HEK293 (cell line): ENCODE data around the gene STAP2.

Experiments used
- CTCF ChIA-PET: fragments of 350-600 bp; formaldehyde crosslinking; extraction: SDS; loops from one replicate; lab custom pipeline; 2021; ENCODE audit warnings: antibody characterized with exemption; lab: Yijun Ruan, JAX
- POLR2A ChIA-PET: fragments of 300-600 bp; formaldehyde crosslinking; extraction: SDS; loops from one replicate; lab custom pipeline; 2020; ENCODE audit warnings: antibody characterized with exemption, inconsistent platforms; lab: Yijun Ruan, JAX
- H3K27ac ChIP-seq: fragments of 200-500 bp; sonication (Bioruptor generic); 2 replicates; pipeline ENCODE4 v1.5.1; 2014; ENCODE audit warnings: low read depth, low read length, control low read depth, inconsistent platforms; ENCODE audit errors: extremely low read depth
- H3K36me3 ChIP-seq, 2 experiments: fragments of 200-500 bp in 1 of 2; sonication (Bioruptor generic) in 1 of 2; 1 replicate in 1 of 2; 2 replicates in 1 of 2; pipeline ENCODE4 v1.5.1; 2014 to 2017; ENCODE audit warnings: inconsistent platforms in 2 of 2, low read length in 2 of 2; ENCODE audit not compliant: control insufficient read depth in 2 of 2, insufficient read depth in 1 of 2
- H3K4me1 ChIP-seq: fragments of 200-500 bp; sonication (Bioruptor generic); 2 replicates; pipeline ENCODE4 v1.5.1; 2014; ENCODE audit warnings: mild to moderate bottlenecking, low read length, inconsistent platforms; ENCODE audit not compliant: control insufficient read depth, insufficient read depth
- H3K4me3 ChIP-seq: 2 replicates; pipeline ENCODE4 v1.5.1; 2011; ENCODE audit warnings: low read depth, mild to moderate bottlenecking, control low read depth, low read length, moderate library complexity
- H3K9me3 ChIP-seq: fragments of 200-500 bp; sonication (Bioruptor generic); 2 replicates; pipeline ENCODE4 v1.5.1; 2014; ENCODE audit warnings: low read depth, low read length, inconsistent platforms; ENCODE audit not compliant: control insufficient read depth, insufficient read depth
- EGR2 ChIP-seq: fragments of 450-650 bp; formaldehyde crosslinking; IDR thresholded peaks from 2 replicates; pipeline ENCODE4 v1.5.1; 2016; ENCODE audit warnings: low read depth, missing biosample characterization, missing genetic modification characterization
- GLI4 ChIP-seq: fragments of 450-650 bp; formaldehyde crosslinking; IDR thresholded peaks from 2 replicates; pipeline ENCODE4 v1.5.1; 2016; ENCODE audit warnings: missing biosample characterization, missing genetic modification characterization
- SP2 ChIP-seq: fragments of 450-650 bp; formaldehyde crosslinking; IDR thresholded peaks from 2 replicates; pipeline ENCODE4 v1.5.1; 2016; ENCODE audit warnings: missing biosample characterization, missing genetic modification characterization
- ZBTB8A ChIP-seq: fragments of 450-650 bp; formaldehyde crosslinking; IDR thresholded peaks from 2 replicates; pipeline ENCODE4 v1.5.1; 2016; ENCODE audit warnings: missing biosample characterization, missing genetic modification characterization
- ZFHX2 ChIP-seq: fragments of 450-650 bp; formaldehyde crosslinking; conservative IDR thresholded peaks from 2 replicates; pipeline ENCODE4 v1.5.1; 2016; ENCODE audit warnings: missing biosample characterization, missing genetic modification characterization
- ZIC2 ChIP-seq: fragments of 450-650 bp; formaldehyde crosslinking; IDR thresholded peaks from 2 replicates; pipeline ENCODE4 v1.5.1; 2016; ENCODE audit warnings: missing biosample characterization, missing genetic modification characterization
- ZNF133 ChIP-seq: fragments of 450-650 bp; formaldehyde crosslinking; IDR thresholded peaks from 2 replicates; pipeline ENCODE4 v1.5.1; 2016; ENCODE audit warnings: missing biosample characterization, missing genetic modification characterization
- ZNF350 ChIP-seq: fragments of 450-650 bp; formaldehyde crosslinking; IDR thresholded peaks from 2 replicates; pipeline ENCODE4 v1.5.0; 2017; ENCODE audit warnings: missing biosample characterization, mild to moderate bottlenecking, missing genetic modification characterization
- ZNF549 ChIP-seq: fragments of 450-650 bp; IDR thresholded peaks from 2 replicates; pipeline ENCODE4 v1.5.1; 2018; ENCODE audit warnings: missing biosample characterization, missing genetic modification characterization, mild to moderate bottlenecking, inconsistent platforms, moderate library complexity
- ZNF560 ChIP-seq: fragments of 450-650 bp; formaldehyde crosslinking; IDR thresholded peaks from 2 replicates; pipeline ENCODE4 v1.5.1; 2017; ENCODE audit warnings: missing biosample characterization, missing genetic modification characterization, borderline replicate concordance
- ZSCAN16 ChIP-seq: fragments of 450-650 bp; formaldehyde crosslinking; IDR thresholded peaks from 2 replicates; pipeline ENCODE4 v1.5.1; 2016; ENCODE audit warnings: missing biosample characterization, missing genetic modification characterization
- TF ChIP-seq, protein P1 (sequence below): fragments of 450-650 bp; formaldehyde crosslinking; IDR thresholded peaks from 2 replicates; pipeline ENCODE4 v1.5.1; 2017; ENCODE audit warnings: missing biosample characterization, missing genetic modification characterization
- TF ChIP-seq, protein P2 (sequence below): IDR thresholded peaks from 2 replicates; pipeline ENCODE4 v1.6.1; 2011; ENCODE audit warnings: mild to moderate bottlenecking, low read depth, low read length, borderline replicate concordance
- TF ChIP-seq, protein P3 (sequence below): fragments of 450-650 bp; IDR thresholded peaks from 2 replicates; pipeline ENCODE4 v1.5.1; 2018; ENCODE audit warnings: missing biosample characterization, mild to moderate bottlenecking, missing genetic modification characterization
- TF ChIP-seq, protein P4 (sequence below): fragments of 450-650 bp; formaldehyde crosslinking; IDR thresholded peaks from 2 replicates; pipeline ENCODE4 v1.5.1; 2016; ENCODE audit warnings: missing biosample characterization, missing genetic modification characterization

STAP2 gene, protein sequence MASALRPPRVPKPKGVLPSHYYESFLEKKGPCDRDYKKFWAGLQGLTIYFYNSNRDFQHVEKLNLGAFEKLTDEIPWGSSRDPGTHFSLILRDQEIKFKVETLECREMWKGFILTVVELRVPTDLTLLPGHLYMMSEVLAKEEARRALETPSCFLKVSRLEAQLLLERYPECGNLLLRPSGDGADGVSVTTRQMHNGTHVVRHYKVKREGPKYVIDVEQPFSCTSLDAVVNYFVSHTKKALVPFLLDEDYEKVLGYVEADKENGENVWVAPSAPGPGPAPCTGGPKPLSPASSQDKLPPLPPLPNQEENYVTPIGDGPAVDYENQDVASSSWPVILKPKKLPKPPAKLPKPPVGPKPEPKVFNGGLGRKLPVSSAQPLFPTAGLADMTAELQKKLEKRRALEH

DNA sequence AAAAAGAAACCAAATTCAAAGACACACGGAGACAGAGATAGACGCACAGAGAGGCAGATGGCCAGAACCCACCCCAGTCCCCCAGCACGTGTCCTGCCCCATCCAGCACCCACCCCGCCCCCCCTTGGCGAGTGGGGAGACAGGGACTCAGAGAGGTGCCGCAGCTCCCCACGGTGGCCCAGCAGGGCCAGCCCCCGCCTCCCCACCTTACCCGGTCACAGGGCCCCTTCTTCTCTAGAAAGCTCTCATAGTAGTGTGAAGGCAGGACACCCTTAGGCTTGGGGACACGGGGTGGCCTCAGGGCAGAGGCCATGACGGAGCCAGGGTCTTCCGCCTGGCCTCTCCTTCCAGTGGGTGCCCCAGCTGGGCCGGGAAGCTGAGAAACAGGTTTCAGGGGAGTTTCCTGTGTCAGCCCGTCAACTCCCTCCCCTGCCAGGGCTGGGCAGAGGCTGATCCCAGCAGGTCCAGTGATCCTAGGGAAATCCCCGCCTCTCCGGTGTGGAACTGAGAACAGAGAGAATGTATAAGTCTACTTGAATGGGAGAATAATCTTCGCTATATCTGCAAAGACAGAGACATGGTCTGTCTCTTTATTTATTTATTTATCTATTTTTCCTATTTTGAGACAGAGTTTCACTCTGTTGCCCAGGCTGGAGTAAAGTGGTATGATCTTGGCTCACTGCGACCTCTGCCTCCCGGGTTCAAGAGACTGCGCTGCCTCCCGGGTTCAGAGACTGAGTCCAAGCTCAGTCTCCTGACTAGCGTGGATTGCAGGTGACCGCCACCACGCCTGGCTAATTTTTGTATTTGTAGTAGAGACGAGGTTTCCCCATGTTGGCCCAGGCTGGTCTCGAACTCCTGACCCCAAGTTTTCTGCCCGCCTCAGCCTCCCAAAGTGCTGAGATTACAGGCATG lies at the start of gene STAP2:
TSS of gene STAP2 (minus strand) at position 387 of the 915 bp plus-strand sequence. CDS start at position 313, 74 bp downstream.
- H3K4me1 ChIP-seq = peaks cover 3% of the 10 kb centered on the region; the same call in 1 of the 2 replicates
- POLR2A ChIA-PET = no interaction called here
- no peaks in the 10 kb centered on the region for H3K9me3 ChIP-seq
- TF ChIP-seq SP2 (tag by site-specific recombination) (peak; percentile 53), ZNF350 (tag by site-specific recombination) (no peak)
- CTCF ChIA-PET = interaction anchor here (0.7 to 1.5 kb wide), 3 partner anchors 8 to 71 kb away, joined by 3 to 5 read pairs (median 3); no protein-coding TSS in a partner anchor
- H3K36me3 ChIP-seq = no peaks in the 10 kb centered on the region
- H3K27ac ChIP-seq = no peak within 1 kb of the TSS
- H3K4me3 ChIP-seq = no peak within 1 kb of the TSS

DNA sequence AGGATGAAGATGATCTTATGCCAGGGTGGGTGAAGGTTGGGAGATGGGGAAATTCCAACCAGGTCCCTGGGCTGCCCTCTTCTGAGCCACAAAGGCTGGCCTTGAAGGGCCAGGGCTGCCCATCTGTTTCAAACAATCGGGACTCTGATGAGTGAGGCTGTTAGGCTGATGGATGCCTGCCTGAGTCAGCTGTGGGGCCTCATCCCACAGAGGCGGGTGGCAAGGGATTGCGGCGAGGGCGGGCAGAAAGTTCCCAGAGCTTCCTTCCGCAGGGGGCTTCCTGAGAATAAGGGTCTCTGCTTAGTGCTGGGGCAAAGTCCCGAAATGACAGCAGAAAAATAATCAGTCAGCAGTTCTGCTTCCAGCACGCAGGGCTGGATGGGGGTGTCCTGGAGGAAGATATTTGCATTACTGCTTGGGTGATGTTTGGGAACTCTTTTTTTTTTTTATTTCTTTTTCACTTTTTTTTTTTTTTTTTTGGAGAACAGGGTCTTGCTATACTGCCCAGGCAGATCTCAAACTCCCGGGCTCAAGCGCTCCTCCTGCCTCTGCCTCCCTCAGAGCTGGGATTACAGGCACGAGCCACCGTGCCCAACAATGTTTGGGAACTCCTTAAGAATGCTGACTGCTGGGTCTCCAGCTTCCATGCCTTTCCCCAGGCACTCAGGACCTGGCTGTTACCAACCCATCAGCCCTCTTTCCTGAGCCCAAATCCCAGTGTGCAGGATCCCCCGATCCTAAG lies 47.6 kb upstream of the STAP2 start:
- POLR2A ChIA-PET = interaction anchor here (0.7 to 1.5 kb wide), 3 partner anchors 11 to 56 kb away, joined by 3 to 9 read pairs (median 6); no protein-coding TSS in a partner anchor
- H3K27ac ChIP-seq = no peak overlapping the region
- peak; percentile 53; the same call in 1 of the 2 replicates for TF ChIP-seq ZBTB8A (tag by site-specific recombination)
- TF ChIP-seq ZNF549 (tag by site-specific recombination) = no peak
- TF ChIP-seq, all 188 proteins: peak for 1
- Histone ChIP-seq H3K4me1 (peaks cover 11% of the 10 kb centered on the region), H3K36me3 (peaks cover 0 to 29% of the 10 kb centered on the region in 2 experiments; a peak in 2 of 3 replicates), H3K9me3 (no peaks in the 10 kb centered on the region), H3K4me3 (no peak overlapping the region)
- CTCF ChIA-PET = interaction anchor here (0.6 to 1.0 kb wide), 3 partner anchors 9 to 42 kb away, joined by 4 to 7 read pairs (median 5); no protein-coding TSS in a partner anchor

DNA sequence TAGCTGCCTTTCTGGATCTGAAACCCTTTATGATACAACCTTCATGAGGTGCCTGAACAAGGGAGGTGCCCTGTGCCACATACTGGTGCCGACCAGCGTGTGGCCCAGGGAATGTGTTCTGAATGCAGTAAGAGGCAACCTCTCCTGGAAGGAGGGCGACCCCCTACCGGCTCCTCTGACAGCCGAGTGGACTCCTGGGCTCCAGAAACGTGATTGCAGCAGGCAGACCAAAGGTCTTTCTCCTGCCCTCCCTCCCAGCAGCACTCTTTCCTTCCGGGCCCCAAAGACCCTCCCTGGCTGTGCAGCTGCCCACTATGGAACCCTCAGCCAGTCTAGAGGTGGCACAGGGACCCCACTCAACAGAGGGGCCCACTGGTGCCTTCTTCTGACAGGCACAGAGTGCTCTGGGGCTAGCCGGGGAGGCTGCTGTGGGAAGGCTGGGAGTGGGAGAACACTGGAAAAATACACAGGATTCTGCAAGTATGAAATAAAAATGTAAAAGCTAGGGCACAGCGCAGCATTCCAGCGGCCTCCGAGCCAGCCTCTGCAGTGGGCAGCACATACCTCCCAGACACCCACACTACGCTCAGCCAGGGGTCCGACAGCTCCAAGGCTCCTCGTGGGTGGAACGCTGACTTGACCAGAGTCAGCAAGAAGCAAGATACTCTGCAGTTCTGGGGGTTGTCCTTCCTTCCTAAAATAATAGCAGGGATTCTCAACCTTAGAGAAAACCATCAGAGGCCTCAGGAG lies 46.8 kb upstream of the STAP2 start:
- peaks cover 0 to 29% of the 10 kb centered on the region in 2 experiments; a peak in 2 of 3 replicates for H3K36me3 ChIP-seq
- no peaks in the 10 kb centered on the region for H3K9me3 ChIP-seq
- no peak overlapping the region for H3K27ac ChIP-seq
- peaks cover 4% of the 10 kb centered on the region for H3K4me1 ChIP-seq
- no peak overlapping the region for H3K4me3 ChIP-seq
- ChIA-PET CTCF (interaction anchor here (0.6 to 1.0 kb wide), 5 partner anchors 8 to 266 kb away, joined by 3 to 7 read pairs (median 4); partner anchors contain the start of gene SH3GL1), POLR2A (interaction anchor here (0.7 to 1.5 kb wide), 2 partner anchors 10 to 31 kb away, joined by 3 to 6 read pairs; no protein-coding TSS in a partner anchor)
- peak; percentile 89 for TF ChIP-seq ZIC2 (tag by site-specific recombination)
- peak; percentile 74 for TF ChIP-seq ZFHX2
- TF ChIP-seq, protein P1, sequence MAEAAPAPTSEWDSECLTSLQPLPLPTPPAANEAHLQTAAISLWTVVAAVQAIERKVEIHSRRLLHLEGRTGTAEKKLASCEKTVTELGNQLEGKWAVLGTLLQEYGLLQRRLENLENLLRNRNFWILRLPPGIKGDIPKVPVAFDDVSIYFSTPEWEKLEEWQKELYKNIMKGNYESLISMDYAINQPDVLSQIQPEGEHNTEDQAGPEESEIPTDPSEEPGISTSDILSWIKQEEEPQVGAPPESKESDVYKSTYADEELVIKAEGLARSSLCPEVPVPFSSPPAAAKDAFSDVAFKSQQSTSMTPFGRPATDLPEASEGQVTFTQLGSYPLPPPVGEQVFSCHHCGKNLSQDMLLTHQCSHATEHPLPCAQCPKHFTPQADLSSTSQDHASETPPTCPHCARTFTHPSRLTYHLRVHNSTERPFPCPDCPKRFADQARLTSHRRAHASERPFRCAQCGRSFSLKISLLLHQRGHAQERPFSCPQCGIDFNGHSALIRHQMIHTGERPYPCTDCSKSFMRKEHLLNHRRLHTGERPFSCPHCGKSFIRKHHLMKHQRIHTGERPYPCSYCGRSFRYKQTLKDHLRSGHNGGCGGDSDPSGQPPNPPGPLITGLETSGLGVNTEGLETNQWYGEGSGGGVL (tag by site-specific recombination) = no peak
- TF ChIP-seq GLI4 (tag by site-specific recombination) = no peak
- TF ChIP-seq, protein P2, sequence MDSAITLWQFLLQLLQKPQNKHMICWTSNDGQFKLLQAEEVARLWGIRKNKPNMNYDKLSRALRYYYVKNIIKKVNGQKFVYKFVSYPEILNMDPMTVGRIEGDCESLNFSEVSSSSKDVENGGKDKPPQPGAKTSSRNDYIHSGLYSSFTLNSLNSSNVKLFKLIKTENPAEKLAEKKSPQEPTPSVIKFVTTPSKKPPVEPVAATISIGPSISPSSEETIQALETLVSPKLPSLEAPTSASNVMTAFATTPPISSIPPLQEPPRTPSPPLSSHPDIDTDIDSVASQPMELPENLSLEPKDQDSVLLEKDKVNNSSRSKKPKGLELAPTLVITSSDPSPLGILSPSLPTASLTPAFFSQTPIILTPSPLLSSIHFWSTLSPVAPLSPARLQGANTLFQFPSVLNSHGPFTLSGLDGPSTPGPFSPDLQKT = no peak
- TF ChIP-seq, protein P3, sequence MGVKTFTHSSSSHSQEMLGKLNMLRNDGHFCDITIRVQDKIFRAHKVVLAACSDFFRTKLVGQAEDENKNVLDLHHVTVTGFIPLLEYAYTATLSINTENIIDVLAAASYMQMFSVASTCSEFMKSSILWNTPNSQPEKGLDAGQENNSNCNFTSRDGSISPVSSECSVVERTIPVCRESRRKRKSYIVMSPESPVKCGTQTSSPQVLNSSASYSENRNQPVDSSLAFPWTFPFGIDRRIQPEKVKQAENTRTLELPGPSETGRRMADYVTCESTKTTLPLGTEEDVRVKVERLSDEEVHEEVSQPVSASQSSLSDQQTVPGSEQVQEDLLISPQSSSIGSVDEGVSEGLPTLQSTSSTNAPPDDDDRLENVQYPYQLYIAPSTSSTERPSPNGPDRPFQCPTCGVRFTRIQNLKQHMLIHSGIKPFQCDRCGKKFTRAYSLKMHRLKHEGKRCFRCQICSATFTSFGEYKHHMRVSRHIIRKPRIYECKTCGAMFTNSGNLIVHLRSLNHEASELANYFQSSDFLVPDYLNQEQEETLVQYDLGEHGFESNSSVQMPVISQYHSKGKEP (tag by site-specific recombination) = no peak
- TF ChIP-seq ZNF133 (tag by site-specific recombination) = no peak
- no peak for TF ChIP-seq ZNF560 (tag by site-specific recombination)
- peak; percentile 88 for TF ChIP-seq EGR2 (tag by site-specific recombination)
- TF ChIP-seq ZSCAN16 = no peak
- TF ChIP-seq, protein P4, sequence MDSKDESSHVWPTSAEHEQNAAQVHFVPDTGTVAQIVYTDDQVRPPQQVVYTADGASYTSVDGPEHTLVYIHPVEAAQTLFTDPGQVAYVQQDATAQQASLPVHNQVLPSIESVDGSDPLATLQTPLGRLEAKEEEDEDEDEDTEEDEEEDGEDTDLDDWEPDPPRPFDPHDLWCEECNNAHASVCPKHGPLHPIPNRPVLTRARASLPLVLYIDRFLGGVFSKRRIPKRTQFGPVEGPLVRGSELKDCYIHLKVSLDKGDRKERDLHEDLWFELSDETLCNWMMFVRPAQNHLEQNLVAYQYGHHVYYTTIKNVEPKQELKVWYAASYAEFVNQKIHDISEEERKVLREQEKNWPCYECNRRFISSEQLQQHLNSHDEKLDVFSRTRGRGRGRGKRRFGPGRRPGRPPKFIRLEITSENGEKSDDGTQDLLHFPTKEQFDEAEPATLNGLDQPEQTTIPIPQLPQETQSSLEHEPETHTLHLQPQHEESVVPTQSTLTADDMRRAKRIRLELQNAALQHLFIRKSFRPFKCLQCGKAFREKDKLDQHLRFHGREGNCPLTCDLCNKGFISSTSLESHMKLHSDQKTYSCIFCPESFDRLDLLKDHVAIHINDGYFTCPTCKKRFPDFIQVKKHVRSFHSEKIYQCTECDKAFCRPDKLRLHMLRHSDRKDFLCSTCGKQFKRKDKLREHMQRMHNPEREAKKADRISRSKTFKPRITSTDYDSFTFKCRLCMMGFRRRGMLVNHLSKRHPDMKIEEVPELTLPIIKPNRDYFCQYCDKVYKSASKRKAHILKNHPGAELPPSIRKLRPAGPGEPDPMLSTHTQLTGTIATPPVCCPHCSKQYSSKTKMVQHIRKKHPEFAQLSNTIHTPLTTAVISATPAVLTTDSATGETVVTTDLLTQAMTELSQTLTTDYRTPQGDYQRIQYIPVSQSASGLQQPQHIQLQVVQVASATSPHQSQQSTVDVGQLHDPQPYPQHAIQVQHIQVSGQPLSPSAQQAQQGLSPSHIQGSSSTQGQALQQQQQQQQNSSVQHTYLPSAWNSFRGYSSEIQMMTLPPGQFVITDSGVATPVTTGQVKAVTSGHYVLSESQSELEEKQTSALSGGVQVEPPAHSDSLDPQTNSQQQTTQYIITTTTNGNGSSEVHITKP = no peak
